ENCODE measurements around the gene AHCYL2.
A peak's percentile ranks its signal among the peaks of the same experiment; 100 is the strongest.
"Not testable (repeated sequence)": the region's sequence is repeated elsewhere in the genome, so short reads cannot be mapped to it uniquely, and the experiment has no call there.

Gene AHCYL2

DNA sequence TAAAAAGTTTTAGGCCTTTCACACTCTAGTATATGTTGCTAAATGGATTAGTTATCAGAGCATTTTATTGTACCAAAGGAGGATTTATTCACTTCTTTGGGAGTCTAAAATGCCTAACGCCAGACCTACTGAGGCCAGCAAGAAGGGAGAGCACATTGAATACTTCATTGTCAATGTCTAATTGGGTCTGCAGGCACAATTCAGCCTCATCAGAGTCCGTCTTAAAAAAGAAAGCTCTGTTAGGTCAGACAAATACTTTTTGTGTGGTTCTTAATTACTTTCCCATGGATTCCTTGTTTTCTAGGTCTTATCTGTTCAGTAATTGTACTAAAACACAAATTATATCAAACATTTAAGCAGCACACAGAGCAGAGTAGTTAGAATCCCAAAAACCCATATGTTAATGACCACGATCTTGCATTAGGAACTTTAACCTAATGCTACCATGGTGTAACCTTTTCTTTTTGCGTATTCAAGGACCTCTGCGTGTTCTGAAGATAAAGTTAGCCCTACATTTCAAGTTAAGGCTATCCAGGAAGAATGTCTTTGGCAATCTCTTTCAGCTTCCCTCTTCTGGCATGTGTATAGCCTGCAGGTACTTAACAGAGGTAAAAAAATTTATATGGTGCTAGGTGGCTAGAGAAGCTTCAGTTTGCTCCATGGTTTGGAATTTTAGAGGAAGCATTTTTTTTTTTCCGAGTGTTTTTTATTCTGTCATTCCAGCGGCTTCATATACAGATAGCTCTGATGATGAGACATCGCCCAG lies 163.7 kb downstream of the AHCYL2 start:
- DNase-seq: no peak

GRCh38 chr7:129389829-129390228 lies 165.0 kb downstream of the AHCYL2 start:
- no peak for DNase-seq

GRCh38 chr7:129390314-129390713 lies 165.5 kb downstream of the AHCYL2 start:
- no peak for DNase-seq

DNA sequence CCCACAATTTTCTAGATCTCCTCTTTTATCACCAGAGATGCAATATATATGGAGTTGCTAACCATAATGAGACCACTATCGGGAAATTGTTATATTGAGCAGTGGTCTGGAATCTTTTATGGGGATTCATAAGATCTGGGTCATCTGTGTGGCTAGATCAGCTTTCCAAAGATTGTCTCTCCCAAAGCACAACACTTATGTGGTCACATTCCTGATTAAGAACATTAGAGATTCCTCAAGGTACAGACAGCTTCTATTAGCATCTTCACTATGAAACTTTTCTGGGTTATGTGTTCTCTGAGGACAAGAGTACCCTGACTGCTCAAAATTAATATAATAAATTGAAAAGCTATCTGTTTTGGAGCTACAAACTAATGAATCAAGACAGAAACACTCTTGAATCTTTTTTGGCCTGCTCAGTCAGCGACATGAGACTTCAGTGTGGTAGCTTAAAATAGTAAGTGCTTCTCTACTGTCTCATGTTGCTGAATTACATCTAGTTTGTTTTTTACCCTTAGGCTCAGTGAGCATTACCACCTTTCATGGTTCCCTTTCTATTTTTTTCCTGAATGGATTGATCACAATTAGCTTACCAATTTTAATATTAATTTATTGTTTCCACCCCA lies 166.8 kb downstream of the AHCYL2 start:
- no peak for DNase-seq

GRCh38 chr7:129393255-129393654 lies 168.4 kb downstream of the AHCYL2 start:
- DNase-seq: no peak

DNA sequence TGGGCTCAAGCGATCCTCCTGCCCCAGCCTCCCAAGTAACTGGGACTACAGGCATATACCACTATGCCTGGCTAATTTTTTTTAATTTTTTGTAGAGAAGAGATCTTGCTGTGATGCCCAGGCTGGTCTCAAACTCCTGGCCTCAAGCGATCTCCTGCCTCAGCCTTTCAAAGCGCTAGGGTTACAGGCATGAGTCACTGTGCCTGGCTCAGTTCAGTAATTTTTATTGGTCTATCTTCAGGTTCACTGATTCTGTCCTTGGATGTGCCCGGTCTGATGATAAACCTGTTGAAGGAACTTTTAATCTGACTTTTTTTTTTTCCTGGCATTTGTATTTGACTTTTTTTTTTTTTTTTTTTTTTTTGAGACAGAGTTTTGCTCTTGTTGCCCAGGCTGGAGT lies 169.3 kb downstream of the AHCYL2 start:
- no peak for DNase-seq

DNA sequence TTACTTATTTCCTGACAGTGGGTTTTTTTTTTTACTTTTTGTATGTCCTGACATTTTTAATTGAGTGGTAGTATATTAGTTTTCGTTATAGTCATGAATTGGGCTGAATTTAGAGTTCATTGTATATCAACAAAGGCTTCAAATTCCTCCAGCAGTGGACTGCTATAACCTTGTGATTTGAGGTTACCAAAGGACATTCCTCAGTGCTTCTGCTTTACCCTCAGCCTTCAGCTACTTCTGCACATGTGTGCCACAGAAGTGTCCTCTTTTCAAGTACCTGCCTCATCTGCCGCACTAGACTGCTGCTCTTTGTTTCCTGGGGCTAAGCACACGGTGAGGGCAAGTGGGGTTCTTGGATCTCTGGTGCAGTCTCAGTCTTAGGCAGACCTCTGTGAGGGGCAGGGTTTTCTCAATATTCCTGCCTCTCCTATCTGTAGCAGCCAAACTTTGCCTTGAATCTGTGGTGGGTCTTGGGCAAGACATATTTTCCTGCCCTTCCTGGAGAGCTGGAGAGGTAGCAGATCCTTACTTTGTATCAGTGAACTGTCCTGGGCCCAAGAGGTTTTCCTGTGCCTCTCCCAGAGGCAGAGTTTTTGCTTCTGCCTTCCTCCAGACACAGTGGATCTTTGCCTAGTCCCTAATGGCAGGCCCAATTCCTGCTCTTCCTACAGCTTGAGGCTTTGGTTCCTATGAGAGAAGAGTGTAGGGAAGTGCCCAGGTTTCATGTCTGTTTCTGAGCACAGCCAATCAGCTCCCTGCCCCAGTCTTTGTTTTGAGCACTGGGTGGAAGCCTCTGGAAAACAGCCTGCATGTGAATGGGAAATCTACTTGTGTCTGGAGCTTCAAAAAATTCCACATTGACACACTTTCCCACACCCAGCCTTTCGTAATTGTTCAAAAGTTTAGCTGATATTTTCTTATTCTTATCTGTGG lies 170.4 kb downstream of the AHCYL2 start:
- no peak for DNase-seq

GRCh38 chr7:129401228-129401966 lies 176.6 kb downstream of the AHCYL2 start:
- peak; percentile 89 to 92 for DNase-seq

DNA sequence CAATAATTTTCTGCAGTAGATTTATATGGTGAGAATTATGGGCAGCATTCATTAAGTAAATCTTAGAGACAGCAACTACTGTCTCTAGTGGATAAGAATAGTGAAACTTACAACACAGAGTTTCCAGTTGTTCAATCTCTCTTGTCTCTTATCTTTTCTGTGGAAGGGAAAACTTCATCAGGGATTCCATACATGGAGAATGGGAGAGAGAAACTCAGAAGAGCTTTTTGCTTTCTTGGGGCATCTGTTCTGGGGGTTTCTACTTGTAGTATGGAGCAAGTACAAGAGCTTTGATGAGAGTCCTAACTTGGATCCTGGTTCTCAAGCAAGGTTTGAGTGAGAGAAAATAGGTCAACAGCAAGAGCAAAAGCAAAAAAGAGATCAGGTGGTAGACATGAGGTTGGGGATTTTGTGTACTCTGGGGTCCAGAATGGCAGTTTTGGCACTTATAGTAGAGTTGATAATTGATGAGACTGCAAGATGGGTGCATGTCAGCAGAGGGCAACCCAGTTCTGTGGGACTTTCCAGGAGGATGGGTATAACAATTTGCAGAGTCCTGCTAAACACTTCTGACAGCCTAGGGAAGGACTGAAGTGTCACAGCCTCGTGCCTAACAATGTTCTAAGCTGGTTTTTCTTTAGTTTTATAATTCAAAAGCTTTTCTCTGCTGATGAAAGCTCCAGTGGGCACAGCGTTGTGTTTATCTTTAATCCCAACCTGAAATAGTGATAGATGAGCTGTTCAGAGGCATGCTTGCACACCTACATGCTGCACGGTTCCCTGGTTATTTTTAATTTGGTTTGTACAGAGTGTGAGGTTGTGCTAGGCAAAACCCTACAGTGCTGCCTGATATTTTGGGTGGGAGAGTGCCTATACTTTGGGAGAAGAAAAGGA lies 177.4 kb downstream of the AHCYL2 start:
- peak; percentile 8 to 11 for DNase-seq

DNA sequence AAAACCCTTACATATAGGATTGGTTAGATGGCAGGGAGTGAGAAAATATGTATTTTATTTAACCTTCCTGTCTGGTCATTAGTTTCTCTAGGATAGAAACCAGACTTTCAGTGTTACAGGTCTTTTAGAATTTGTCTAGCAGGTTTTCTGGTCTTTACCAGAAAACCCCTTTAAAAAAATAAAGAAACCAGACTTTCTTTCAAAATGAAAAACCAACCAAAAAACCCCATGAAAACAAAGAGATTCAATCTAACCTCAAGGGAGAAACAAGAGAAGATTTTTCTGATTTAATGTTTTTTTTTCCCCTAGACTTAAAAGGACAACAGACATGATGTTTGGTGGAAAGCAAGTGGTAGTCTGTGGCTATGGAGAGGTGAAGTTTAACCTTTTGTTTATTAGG lies 180.7 kb downstream of the AHCYL2 start:
- no peak for DNase-seq

- not testable (repeated sequence) for DNase-seq
Observed at GRCh38 chr7:129410238-129410637, 185.4 kb downstream of the AHCYL2 start.

DNA sequence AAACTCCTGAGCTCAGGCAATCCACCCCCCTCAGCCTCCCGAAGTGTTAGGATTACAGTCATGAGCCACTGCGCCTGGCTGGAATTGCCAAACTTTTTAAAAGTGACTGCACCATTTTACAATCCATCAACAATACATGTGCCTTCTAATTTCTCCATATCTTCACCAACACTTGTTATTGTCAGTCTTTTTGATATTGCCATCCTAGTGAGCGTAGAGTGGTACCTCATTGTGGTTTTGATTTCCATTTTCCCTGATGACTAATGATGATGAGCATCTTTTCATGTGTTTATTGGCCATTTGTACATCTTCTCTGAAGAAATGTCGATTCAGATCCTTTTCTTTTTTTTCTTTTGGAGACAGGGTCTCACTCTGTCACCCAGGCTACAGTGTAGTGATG lies 187.7 kb downstream of the AHCYL2 start:
- DNase-seq: no peak

DNA sequence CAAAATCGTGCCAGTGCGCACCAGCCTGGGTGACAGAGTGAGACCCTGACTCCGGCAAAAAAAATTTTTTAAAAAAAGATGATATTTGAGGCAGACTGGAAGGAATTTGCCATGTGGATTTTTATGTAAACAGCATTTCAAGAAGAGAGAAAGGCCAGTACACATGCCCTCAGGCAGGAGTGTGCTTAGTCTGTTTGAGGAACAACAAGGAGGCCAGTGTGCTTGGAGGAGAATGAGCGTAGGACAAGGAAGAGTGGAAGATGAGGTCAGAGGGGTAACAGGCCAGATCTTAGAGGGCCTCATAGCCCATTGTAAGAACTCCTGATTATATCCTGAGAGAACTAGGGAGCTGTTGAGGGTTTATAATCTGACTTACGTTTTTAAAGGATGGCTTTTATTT lies 192.2 kb downstream of the AHCYL2 start:
- DNase-seq: no peak

GRCh38 chr7:129421717-129422250 lies 197.0 kb downstream of the AHCYL2 start:
- no peak for DNase-seq

DNA sequence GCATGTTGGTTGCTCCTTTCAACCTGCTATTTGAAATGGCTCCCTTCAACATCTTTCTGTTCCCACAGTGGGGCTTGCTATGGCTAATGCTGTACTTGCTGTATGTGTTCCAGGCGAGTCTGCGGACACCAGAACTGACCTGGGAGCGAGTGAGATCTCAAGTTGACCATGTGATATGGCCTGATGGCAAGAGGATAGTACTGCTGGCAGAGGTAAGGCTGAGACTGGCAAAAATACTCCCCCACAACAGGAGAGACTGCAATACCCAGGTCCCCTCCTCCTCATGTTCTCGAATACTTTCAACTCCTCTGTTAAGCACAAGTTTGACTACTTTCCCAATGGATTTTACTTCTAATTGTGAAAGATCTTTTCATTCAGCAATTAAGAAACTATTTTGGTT lies 197.9 kb downstream of the AHCYL2 start:
- DNase-seq: no peak

GRCh38 chr7:129423700-129424410 lies 199.0 kb downstream of the AHCYL2 start:
- DNase-seq: no peak

GRCh38 chr7:129426482-129426881 lies 201.7 kb downstream of the AHCYL2 start:
- DNase-seq: no peak

DNA sequence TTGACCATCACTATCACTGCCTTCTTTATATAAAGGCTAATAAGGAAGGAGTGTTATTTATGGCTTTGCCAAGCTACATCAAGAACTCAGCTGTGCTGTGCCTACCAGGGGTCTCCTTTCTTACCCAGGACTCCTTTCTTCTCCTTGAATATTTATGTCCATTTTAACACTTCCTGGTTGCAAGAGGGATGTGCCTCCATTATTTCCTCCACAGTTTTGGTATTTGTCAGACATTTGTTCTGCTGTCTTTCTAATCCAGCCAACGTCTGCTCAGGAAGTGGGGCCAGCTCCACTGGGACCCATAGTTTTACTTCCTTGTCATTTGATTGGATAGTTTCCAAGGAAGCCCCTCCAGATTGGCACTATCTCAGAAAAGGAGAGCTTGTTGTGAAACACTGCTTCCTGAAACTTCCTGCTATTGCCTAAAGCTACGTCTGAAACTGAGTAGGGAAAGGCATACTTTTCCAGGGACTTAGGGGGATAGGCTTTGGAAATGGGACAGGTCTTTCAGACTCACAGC lies 202.8 kb downstream of the AHCYL2 start:
- DNase-seq: no peak

GRCh38 chr7:129431911-129432643 lies 207.2 kb downstream of the AHCYL2 start:
- no peak for DNase-seq
